Activated naive CD8-positive, alpha-beta T cell treated with anti-CD3 and anti-CD28 coated beads, Interleukin-2, amount 10 ng/mL, durations not matched to agents 7 days and 5 days (primary cell): Measurements from ENCODE around the gene GPC6. TPM values are rescaled to one million over a fixed set of nuclear protein-coding genes. Genes with fewer than 3 reads are reported as not detected.

Source experiments
- ATAC-seq: fragments of 150-1000 bp; cut with Tn5 transposase; one replicate; pipeline ENCODE4 v1.10.0; 2021; ENCODE audit warnings: low read depth, moderate library complexity
- POLR2A ChIA-PET: fragments of 350-600 bp; sonication (Branson Sonifier 250); formaldehyde crosslinking; loops from one replicate; lab custom pipeline; 2021; ENCODE audit warnings: antibody characterized with exemption; lab: Charles Lee
- DNase-seq: peaks from one replicate; pipeline ENCODE4 v3.0.0; 2021
- H3K27ac Mint-ChIP-seq: one replicate; pipeline ENCODE4 v1.8.0; 2022; ENCODE audit warnings: mild to moderate bottlenecking, mixed read lengths
- H3K27me3 Mint-ChIP-seq: one replicate; pipeline ENCODE4 v1.8.0; 2022; ENCODE audit warnings: mild to moderate bottlenecking, moderate library complexity, mixed read lengths
- H3K36me3 Mint-ChIP-seq: one replicate; pipeline ENCODE4 v1.8.0; 2021; ENCODE audit warnings: mild to moderate bottlenecking, mixed read lengths
- H3K4me1 Mint-ChIP-seq: one replicate; pipeline ENCODE4 v1.8.0; 2021; ENCODE audit warnings: mixed read lengths
- H3K4me3 Mint-ChIP-seq: one replicate; pipeline ENCODE4 v1.8.0; 2022; ENCODE audit warnings: mild to moderate bottlenecking, moderate library complexity, mixed read lengths
- H3K9me3 Mint-ChIP-seq: one replicate; pipeline ENCODE4 v1.8.0; 2021; ENCODE audit warnings: mixed read lengths
- total RNA-seq, 2 experiments: library from RNA; stranded (reverse); gene quantifications; one replicate each; pipeline ENCODE4 v1.2.3, GENCODE V29; 2021

The GPC6 gene
- total RNA-seq, 2 experiments from 2014 or later, result not detected

DNA sequence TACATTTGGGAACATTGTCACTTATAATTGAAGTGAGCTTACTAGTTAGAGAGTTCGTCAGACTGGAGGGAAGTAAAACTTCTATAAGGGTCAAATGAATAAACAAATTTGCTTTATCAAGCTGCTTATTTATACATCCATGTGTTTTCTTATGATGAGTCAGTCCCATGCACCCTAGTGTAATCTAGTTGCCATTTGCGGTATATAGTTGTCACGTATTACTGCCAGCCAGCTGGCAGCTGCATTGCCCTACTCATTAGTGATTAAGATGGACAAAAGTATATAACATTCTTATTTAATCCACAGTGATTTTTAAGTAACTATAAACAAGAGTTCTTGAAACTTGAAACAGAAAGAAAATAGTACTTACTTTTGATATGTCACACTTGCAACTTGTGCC lies 182.4 kb downstream of the GPC6 start:
- no peak for DNase-seq
- H3K27me3 Mint-ChIP-seq, result no peaks in the 10 kb centered on the region
- H3K4me1 Mint-ChIP-seq, result no peaks in the 10 kb centered on the region
- no peaks in the 10 kb centered on the region for H3K36me3 Mint-ChIP-seq
- ATAC-seq, result no peak
- no peaks in the 10 kb centered on the region for H3K9me3 Mint-ChIP-seq
- no peak overlapping the region for H3K27ac Mint-ChIP-seq
- POLR2A ChIA-PET, result no interaction called here
- no peak overlapping the region for H3K4me3 Mint-ChIP-seq

DNA sequence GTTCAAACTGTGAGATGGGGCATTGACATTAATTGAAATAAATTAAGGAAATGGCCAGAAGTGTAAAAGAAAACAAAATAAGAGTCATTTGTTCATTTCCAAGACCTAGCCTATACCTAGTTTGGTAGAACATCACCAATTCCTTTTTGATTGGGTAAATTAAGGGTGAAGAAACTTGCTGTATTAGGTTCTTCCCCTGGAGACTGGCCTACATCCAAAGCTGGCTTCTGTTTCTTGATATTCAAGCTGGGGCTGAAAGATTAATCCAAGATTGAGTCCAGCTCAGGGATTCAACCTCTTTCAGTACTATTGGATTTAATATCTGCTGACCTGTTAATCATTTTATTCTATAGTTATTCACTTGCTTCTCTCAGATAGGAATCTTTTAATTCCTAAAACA lies 183.2 kb downstream of the GPC6 start:
- POLR2A ChIA-PET, result no interaction called here
- Mint-ChIP-seq H3K36me3 (no peaks in the 10 kb centered on the region), H3K27ac (no peak overlapping the region), H3K4me1 (no peaks in the 10 kb centered on the region), H3K27me3 (no peaks in the 10 kb centered on the region), H3K9me3 (no peaks in the 10 kb centered on the region), H3K4me3 (no peak overlapping the region)
- ATAC-seq (no peak), DNase-seq (no peak)

- no peak overlapping the region for H3K4me3 Mint-ChIP-seq
- no peaks in the 10 kb centered on the region for H3K4me1 Mint-ChIP-seq
- H3K27ac Mint-ChIP-seq, result no peak overlapping the region
- POLR2A ChIA-PET, result no interaction called here
- no peaks in the 10 kb centered on the region for H3K36me3 Mint-ChIP-seq
- no peaks in the 10 kb centered on the region for H3K9me3 Mint-ChIP-seq
- DNase-seq (no peak), ATAC-seq (no peak)
- H3K27me3 Mint-ChIP-seq, result no peaks in the 10 kb centered on the region
Measured at GRCh38 chr13:93411186-93411680, 184.6 kb downstream of the GPC6 start.

GRCh38 chr13:93412676-93413075 lies 186.1 kb downstream of the GPC6 start:
- Mint-ChIP-seq H3K9me3 (no peaks in the 10 kb centered on the region), H3K4me3 (no peak overlapping the region), H3K4me1 (no peaks in the 10 kb centered on the region), H3K27me3 (no peaks in the 10 kb centered on the region), H3K36me3 (no peaks in the 10 kb centered on the region), H3K27ac (no peak overlapping the region)
- ATAC-seq, result no peak
- no peak for DNase-seq
- POLR2A ChIA-PET, result no interaction called here

DNA sequence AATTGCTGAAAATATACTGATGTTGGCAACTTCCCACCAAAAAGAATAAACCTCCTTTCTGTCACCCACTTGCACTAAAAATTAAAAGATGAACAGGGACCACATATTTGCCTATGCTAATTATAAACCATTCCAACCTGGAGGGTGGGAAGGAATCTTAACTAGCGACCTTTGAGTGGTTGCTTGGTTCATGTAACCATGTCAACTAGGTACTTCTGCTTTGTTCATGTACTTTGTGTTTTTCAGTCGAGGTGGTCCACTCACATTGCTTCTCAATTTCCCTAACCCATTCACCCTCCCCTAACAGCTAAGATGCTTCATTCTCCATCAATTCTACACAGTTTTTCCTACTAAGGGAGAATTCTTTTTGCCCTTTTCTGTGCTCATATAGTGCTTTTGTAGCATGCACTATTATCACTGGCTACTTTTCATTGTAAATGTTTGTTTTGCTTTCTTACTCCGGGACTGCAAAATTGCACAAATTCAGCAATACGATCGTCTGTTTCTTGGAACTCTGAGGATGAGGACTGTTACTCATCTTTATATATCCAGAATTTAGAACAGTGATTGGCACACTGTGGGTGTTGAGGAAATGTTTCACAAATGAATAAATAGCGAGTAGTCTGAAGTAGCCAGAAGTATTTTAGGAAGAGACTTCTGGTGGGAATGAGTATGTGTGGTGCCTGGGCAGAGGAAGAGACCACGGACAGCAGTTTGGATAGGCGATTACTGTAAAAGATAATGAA lies 187.5 kb downstream of the GPC6 start:
- Mint-ChIP-seq H3K9me3 (no peaks in the 10 kb centered on the region), H3K27me3 (no peaks in the 10 kb centered on the region), H3K27ac (no peak overlapping the region), H3K36me3 (no peaks in the 10 kb centered on the region), H3K4me3 (no peak overlapping the region), H3K4me1 (no peaks in the 10 kb centered on the region)
- no peak for DNase-seq
- POLR2A ChIA-PET, result no interaction called here
- ATAC-seq, result no peak

DNA sequence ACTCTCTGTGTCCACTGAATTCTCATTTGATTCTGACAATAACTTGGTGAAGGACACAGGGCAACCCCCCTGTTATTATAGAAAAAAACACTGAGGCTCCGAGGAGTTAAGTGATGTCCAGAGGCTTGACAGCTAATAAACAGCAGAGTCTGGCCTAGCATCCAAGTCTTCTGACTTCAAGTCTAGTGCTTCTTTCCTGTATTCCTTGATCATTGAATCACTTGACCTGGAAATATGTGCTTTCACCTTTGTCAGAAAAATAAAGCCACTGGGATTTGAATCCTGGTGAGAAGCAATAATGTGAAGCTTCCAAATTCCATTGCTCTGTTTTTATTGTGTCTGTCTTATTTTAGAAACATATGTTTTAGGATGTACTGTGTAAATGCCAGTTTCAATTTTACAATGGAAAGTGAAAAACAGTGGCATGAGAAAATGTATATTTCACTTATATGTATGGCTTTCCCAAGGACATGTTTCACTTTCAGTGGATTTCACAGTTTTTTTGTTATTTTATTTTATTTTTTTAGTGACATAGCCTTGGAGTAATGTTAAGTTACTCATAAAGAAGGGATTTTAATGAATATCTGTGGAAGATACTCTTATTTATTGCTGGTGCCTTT lies 190.2 kb downstream of the GPC6 start:
- Mint-ChIP-seq H3K4me1 (no peaks in the 10 kb centered on the region), H3K36me3 (no peaks in the 10 kb centered on the region), H3K4me3 (no peak overlapping the region), H3K27ac (no peak overlapping the region), H3K9me3 (no peaks in the 10 kb centered on the region), H3K27me3 (no peaks in the 10 kb centered on the region)
- ATAC-seq (no peak), DNase-seq (no peak)
- POLR2A ChIA-PET, result no interaction called here

GRCh38 chr13:93418398-93418797 lies 191.8 kb downstream of the GPC6 start:
- Mint-ChIP-seq H3K9me3 (no peaks in the 10 kb centered on the region), H3K4me3 (no peak overlapping the region), H3K27me3 (no peaks in the 10 kb centered on the region), H3K36me3 (no peaks in the 10 kb centered on the region), H3K27ac (no peak overlapping the region), H3K4me1 (no peaks in the 10 kb centered on the region)
- POLR2A ChIA-PET, result no interaction called here
- DNase-seq (no peak), ATAC-seq (no peak)

DNA sequence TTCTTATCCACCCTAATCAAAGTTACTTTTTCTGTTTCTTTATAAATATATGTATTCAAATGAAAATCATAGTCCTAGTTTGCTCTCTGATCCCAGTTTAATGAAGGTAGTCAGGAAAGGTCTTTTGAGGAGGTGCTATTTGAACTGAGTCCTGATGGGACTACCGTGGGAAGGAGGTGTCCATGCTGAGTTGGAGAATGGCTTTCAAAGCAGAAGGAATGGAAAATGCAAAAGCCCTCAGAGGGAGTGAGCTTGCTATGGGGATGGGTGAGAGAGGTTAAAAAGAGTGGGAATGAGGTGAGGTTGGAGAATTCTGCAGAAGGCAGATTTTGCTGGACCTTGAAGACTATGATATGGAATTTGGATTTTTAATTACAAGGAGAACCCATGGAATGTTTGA lies 193.6 kb downstream of the GPC6 start:
- H3K9me3 Mint-ChIP-seq, result no peaks in the 10 kb centered on the region
- H3K4me3 Mint-ChIP-seq, result no peak overlapping the region
- H3K27me3 Mint-ChIP-seq, result no peaks in the 10 kb centered on the region
- H3K27ac Mint-ChIP-seq, result no peak overlapping the region
- H3K4me1 Mint-ChIP-seq, result no peaks in the 10 kb centered on the region
- no peaks in the 10 kb centered on the region for H3K36me3 Mint-ChIP-seq
- no peak for DNase-seq
- ATAC-seq, result no peak
- POLR2A ChIA-PET, result no interaction called here

DNA sequence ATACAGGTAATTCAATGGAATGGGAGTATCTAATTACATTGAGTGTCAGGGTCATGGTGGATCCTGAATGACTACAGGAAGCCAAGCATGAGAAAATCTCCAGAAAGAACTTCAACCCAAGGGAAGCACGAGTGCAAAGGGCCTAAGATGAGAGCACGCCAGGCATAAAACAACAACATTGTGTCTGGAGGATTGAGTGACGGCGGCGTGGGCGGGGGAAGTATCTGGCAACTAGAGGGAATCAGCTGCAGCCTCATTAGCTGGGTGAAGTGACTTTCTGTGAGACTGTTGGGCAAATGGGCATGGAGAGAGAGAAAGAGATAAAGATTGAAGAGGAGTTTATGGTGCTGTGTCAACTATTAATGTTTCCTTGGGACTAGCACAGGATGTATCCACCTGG lies 194.3 kb downstream of the GPC6 start:
- Mint-ChIP-seq H3K27me3 (no peaks in the 10 kb centered on the region), H3K27ac (no peak overlapping the region), H3K4me3 (no peak overlapping the region), H3K9me3 (no peaks in the 10 kb centered on the region), H3K4me1 (no peaks in the 10 kb centered on the region), H3K36me3 (no peaks in the 10 kb centered on the region)
- POLR2A ChIA-PET, result no interaction called here
- ATAC-seq, result no peak
- no peak for DNase-seq

- no peak for ATAC-seq
Measured at GRCh38 chr13:93422980-93423543, 196.5 kb downstream of the GPC6 start.

DNA sequence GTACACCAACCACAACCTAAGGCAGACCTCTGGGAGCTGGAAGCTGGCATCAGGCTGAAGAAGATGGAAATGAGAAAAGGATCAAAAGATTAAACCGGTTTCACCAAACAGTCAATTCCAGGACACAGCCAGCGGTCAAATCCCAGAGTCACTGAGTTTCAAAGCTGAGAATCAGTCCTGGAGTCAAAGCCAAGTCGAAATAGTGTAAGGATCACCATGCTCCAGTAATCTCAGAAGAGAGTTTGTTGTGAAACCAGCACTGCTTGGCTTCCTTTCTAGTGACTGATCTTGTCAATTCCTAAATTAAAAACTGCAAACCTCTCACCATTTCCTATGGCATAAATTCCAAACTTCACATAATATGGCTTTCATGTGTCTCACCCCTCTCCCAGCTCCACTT lies 198.8 kb downstream of the GPC6 start:
- ATAC-seq, result no peak
- Mint-ChIP-seq H3K4me3 (no peak overlapping the region), H3K27me3 (no peaks in the 10 kb centered on the region), H3K36me3 (no peaks in the 10 kb centered on the region), H3K9me3 (no peaks in the 10 kb centered on the region), H3K4me1 (no peaks in the 10 kb centered on the region), H3K27ac (no peak overlapping the region)
- DNase-seq, result no peak
- POLR2A ChIA-PET, result no interaction called here

More at GRCh38 chr13:93422980-93423543, 196.5 kb downstream of the GPC6 start:
- Mint-ChIP-seq H3K36me3 (no peaks in the 10 kb centered on the region), H3K27ac (no peak overlapping the region), H3K4me3 (no peak overlapping the region), H3K27me3 (no peaks in the 10 kb centered on the region), H3K4me1 (no peaks in the 10 kb centered on the region), H3K9me3 (no peaks in the 10 kb centered on the region)
- no peak for DNase-seq
- POLR2A ChIA-PET, result no interaction called here

- POLR2A ChIA-PET, result no interaction called here
- Mint-ChIP-seq H3K9me3 (no peaks in the 10 kb centered on the region), H3K4me3 (no peak overlapping the region), H3K4me1 (no peaks in the 10 kb centered on the region), H3K27ac (no peak overlapping the region), H3K36me3 (no peaks in the 10 kb centered on the region), H3K27me3 (no peaks in the 10 kb centered on the region)
- ATAC-seq (no peak), DNase-seq (no peak)
Measured at GRCh38 chr13:93430381-93430780, 203.8 kb downstream of the GPC6 start.

DNA sequence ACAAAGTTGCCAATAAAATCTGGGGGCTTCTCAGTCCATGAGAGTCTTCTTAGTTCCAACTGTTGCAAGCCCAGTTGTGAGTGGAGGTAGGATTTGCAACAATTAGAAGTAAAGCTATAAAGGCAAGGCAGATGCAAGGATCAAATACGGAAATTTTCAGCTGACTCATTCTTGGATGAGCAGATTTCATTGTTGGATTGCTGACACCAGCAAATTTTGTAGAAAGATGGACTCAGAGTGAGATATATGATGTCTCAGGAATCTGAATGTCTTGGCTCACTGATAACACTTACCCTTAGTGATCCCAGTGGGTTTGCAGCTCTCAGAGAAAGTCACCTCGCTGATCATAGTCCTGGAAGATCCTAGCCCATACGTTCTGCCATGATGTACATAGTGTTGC lies 209.0 kb downstream of the GPC6 start:
- no peaks in the 10 kb centered on the region for H3K27me3 Mint-ChIP-seq
- ATAC-seq (no peak), DNase-seq (no peak)
- H3K36me3 Mint-ChIP-seq, result no peaks in the 10 kb centered on the region
- POLR2A ChIA-PET, result no interaction called here
- H3K27ac Mint-ChIP-seq, result no peak overlapping the region
- H3K9me3 Mint-ChIP-seq, result peaks cover 6% of the 10 kb centered on the region
- H3K4me3 Mint-ChIP-seq, result no peak overlapping the region
- H3K4me1 Mint-ChIP-seq, result no peaks in the 10 kb centered on the region

GRCh38 chr13:93437081-93437480 lies 210.5 kb downstream of the GPC6 start:
- no peaks in the 10 kb centered on the region for H3K4me1 Mint-ChIP-seq
- POLR2A ChIA-PET, result no interaction called here
- no peak overlapping the region for H3K4me3 Mint-ChIP-seq
- H3K27ac Mint-ChIP-seq, result no peak overlapping the region
- H3K9me3 Mint-ChIP-seq, result peaks cover 6% of the 10 kb centered on the region
- no peaks in the 10 kb centered on the region for H3K36me3 Mint-ChIP-seq
- no peaks in the 10 kb centered on the region for H3K27me3 Mint-ChIP-seq
- DNase-seq (no peak), ATAC-seq (no peak)
